C4-2B (cell line): ENCODE data around the gene CPSF4L.

Experiments
- H3K27ac ChIP-seq: fragments of 450-650 bp; 2 replicates; pipeline ENCODE4 v1.5.1; 2017
- ZFX ChIP-seq: fragments of 450-650 bp; IDR thresholded peaks from 2 replicates; pipeline ENCODE4 v1.6.1; 2017
- TF ChIP-seq, protein P1 (sequence below): fragments of 450-650 bp; conservative IDR thresholded peaks from 2 replicates; pipeline ENCODE4 v1.5.1; 2017; ENCODE audit warnings: mild to moderate bottlenecking

Gene CPSF4L

GRCh38 chr17:73227379-73227778, 34.3 kb downstream of the CPSF4L start:
- H3K27ac ChIP-seq, result no peak overlapping the region
- no peak for TF ChIP-seq ZFX
- TF ChIP-seq, protein P1, sequence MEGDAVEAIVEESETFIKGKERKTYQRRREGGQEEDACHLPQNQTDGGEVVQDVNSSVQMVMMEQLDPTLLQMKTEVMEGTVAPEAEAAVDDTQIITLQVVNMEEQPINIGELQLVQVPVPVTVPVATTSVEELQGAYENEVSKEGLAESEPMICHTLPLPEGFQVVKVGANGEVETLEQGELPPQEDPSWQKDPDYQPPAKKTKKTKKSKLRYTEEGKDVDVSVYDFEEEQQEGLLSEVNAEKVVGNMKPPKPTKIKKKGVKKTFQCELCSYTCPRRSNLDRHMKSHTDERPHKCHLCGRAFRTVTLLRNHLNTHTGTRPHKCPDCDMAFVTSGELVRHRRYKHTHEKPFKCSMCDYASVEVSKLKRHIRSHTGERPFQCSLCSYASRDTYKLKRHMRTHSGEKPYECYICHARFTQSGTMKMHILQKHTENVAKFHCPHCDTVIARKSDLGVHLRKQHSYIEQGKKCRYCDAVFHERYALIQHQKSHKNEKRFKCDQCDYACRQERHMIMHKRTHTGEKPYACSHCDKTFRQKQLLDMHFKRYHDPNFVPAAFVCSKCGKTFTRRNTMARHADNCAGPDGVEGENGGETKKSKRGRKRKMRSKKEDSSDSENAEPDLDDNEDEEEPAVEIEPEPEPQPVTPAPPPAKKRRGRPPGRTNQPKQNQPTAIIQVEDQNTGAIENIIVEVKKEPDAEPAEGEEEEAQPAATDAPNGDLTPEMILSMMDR, result no peak

DNA sequence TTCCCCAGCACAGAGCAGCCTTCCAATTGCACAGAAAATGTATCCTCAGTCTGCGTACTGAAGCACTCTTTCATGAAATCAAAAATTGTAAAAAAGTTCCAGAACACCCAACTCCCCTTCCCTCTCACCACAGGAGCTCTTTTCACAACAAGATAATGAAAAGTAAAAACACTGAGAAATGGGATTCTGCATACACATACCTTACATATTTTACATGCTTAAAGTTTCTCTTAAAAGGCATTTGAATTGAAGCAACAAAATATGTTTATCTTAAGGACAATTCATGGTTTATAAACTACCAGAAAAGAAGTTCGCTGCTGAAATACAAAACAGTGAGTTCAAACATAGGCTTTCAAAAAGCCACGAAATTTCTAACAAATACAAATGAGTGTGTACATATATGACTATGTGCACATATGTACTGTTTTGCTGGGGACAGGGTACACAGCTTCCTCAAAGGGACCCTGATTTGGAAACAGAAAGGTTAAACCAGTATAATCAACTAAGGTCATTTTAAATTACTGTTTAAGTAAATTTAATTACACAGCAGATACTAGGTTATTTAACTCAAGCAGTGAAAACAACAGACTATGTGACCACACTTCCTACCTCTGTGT, 35.0 kb downstream of the CPSF4L start:
- no peak for TF ChIP-seq ZFX
- TF ChIP-seq, protein P1, result no peak
- H3K27ac ChIP-seq, result no peak overlapping the region

- no peak for TF ChIP-seq ZFX
- TF ChIP-seq, protein P1, result no peak
- H3K27ac ChIP-seq, result no peak overlapping the region
Measured at GRCh38 chr17:73224663-73225305, 36.9 kb downstream of the CPSF4L start.

DNA sequence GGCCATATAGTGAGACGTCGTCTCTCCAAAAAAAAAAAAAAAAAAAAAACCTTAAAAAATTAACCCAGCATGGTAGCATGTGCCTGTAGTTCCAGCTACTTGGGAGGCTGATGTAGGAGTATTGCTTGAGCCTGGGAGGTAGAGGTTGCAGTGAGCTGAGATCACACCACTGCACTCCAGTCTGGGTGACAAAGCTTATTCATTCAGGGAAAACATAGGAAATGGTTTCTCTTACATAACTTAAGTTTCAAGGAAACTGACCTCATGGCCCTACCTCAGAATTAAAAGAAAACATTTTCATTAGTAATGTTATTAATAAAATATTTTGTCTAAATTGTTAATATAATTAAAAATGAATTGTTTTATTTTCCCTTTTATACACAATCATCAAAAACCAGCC, 37.4 kb downstream of the CPSF4L start:
- H3K27ac ChIP-seq, result no peak overlapping the region
- TF ChIP-seq, protein P1, result no peak
- no peak for TF ChIP-seq ZFX

- no peak overlapping the region for H3K27ac ChIP-seq
Measured at GRCh38 chr17:73223626-73224230, 38.0 kb downstream of the CPSF4L start.

DNA sequence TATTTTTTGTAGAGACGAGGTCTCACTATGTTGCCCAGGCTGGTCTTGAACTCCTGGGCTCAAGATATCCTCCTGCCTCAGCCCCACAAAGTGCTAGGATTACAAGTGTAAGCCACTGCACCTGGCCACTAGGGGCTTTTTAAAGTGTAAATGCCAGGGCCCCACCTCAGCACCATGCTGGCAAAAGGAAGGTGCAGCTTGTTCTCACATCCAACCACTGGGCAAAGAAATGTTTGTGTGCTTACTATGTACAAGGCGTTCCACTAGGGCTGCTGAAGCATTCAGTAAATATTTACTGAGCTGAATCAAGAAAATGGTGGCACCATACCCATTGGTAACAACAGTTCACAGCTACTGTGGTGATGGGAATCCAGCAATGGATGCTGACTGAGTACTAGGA, 46.2 kb downstream of the CPSF4L start:
- TF ChIP-seq ZFX, result no peak
- TF ChIP-seq, protein P1, result peak; percentile 81

More at GRCh38 chr17:73223626-73224230, 38.0 kb downstream of the CPSF4L start:
- TF ChIP-seq ZFX, result no peak
- TF ChIP-seq, protein P1, result no peak

GRCh38 chr17:73214851-73215250, 46.8 kb downstream of the CPSF4L start:
- no peak for TF ChIP-seq ZFX
- TF ChIP-seq, protein P1, result no peak
- H3K27ac ChIP-seq, result peak overlapping the region; percentile 39

More for the DNA sequence above, 46.2 kb downstream of the CPSF4L start:
- peak overlapping the region; percentile 39 for H3K27ac ChIP-seq
